Measurements from ENCODE around the gene TMED8. TPM values are rescaled to one million over a fixed set of nuclear protein-coding genes. Genes with fewer than 3 reads are reported as not detected.

Gene TMED8
- total RNA-seq, 5 donors from 2014 or later (not counting 1 experiment from before 2014, with no cell fraction given) = 6.6 to 8.9 (median 7.5) TPM

DNA sequence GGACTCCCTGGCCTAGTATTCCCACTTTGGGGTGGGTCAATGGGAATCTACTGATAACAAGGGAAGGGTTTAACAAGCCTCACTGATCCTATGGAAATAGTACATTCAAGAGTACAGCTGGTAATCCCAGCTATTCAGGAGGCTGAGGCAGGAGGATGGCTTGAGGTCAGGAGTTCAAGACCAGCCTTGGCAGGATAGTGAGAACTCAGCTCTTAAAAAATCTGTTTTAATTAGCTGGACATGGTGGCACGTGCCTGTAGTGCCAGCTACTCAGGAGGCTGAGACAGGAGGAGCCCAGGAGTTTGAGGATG lies 60.7 kb downstream of the TMED8 start:
- POLR2A ChIA-PET = interaction anchor here (0.7 kb wide), 2 partner anchors 42 to 440 kb away, joined by 4 to 11 read pairs; no protein-coding TSS in a partner anchor
- no peak for DNase-seq
- Histone ChIP-seq H3K4me1 (ENCODE audit: control insufficient read depth in 1 of 2, extremely low read depth in 1 of 2, insufficient read depth in 2 of 2, low read length in 2 of 2) (peaks cover 0 to 3% of the 10 kb centered on the region in 2 experiments), H3K27me3 (replicated peaks in 1 of 2; ENCODE audit: control insufficient read depth in 2 of 2, extremely low read depth in 1 of 2, insufficient read depth in 2 of 2, low read length in 1 of 2) (no peaks in the 10 kb centered on the region), H3K27ac (ENCODE audit: low read length) (no peak overlapping the region), H3K36me3 (ENCODE audit: control insufficient read depth in 2 of 2, extremely low read depth in 1 of 2, insufficient read depth in 1 of 2, low read length in 1 of 2) (no peaks in the 10 kb centered on the region), H3K4me3 (ENCODE audit: control insufficient read depth in 1 of 2, extremely low read depth in 1 of 2, low read length in 1 of 2) (no peak overlapping the region), H3K9me3 (no peaks in the 10 kb centered on the region)
- no peaks in the 10 kb centered on the region for H3K27me3 Mint-ChIP-seq
- CTCF ChIA-PET = interaction anchor here (0.5 to 1.8 kb wide), 30 partner anchors 9 to 606 kb away, joined by 3 to 12 read pairs (median 4); partner anchors contain the start of genes ADCK1 (in 1 of the 2), SAMD15 (in 1 of the 2) and TMED8 (in 1 of the 2)
- WGBS (ENCODE audit: insufficient coverage) = no CpG with 5 or more reads among the region's 1 CpG
- no peak for ATAC-seq (replicated peaks in 1 of 4)
- H3K4me1 Mint-ChIP-seq = peaks cover 5 to 10% (median 8%) of the 10 kb centered on the region in 3 donors
- no peak overlapping the region for H3K4me3 Mint-ChIP-seq
- no peaks in the 10 kb centered on the region for H3K9me3 Mint-ChIP-seq
- H3K27ac Mint-ChIP-seq = no peak overlapping the region
- H3K36me3 Mint-ChIP-seq = peaks cover 4% of the 10 kb centered on the region

- Histone ChIP-seq H3K36me3 (ENCODE audit: control insufficient read depth in 2 of 2, extremely low read depth in 1 of 2, insufficient read depth in 1 of 2, low read length in 1 of 2) (no peaks in the 10 kb centered on the region), H3K4me3 (ENCODE audit: control insufficient read depth in 1 of 2, extremely low read depth in 1 of 2, low read length in 1 of 2) (no peak overlapping the region), H3K27me3 (replicated peaks in 1 of 2; ENCODE audit: control insufficient read depth in 2 of 2, extremely low read depth in 1 of 2, insufficient read depth in 2 of 2, low read length in 1 of 2) (no peaks in the 10 kb centered on the region), H3K4me1 (ENCODE audit: control insufficient read depth in 1 of 2, extremely low read depth in 1 of 2, insufficient read depth in 2 of 2, low read length in 2 of 2) (no peaks in the 10 kb centered on the region), H3K27ac (ENCODE audit: low read length) (no peak overlapping the region), H3K9me3 (no peaks in the 10 kb centered on the region)
- 77% methylated on average over 4 of the region's 10 CpGs for WGBS (ENCODE audit: insufficient coverage)
- no peaks in the 10 kb centered on the region for H3K9me3 Mint-ChIP-seq
- DNase-seq (no peak), ATAC-seq (replicated peaks in 1 of 4) (no peak)
- H3K36me3 Mint-ChIP-seq = peaks cover 7% of the 10 kb centered on the region
- no peaks in the 10 kb centered on the region for H3K27me3 Mint-ChIP-seq
- H3K27ac Mint-ChIP-seq = no peak overlapping the region
- POLR2A ChIA-PET = no interaction called here
- peaks cover 1 to 5% (median 4%) of the 10 kb centered on the region in 3 donors for H3K4me1 Mint-ChIP-seq
- CTCF ChIA-PET = interaction anchor here (0.7 to 1.8 kb wide), 10 partner anchors 10 to 605 kb away, joined by 3 to 12 read pairs (median 4); partner anchors contain the start of genes SAMD15 (in 1 of the 2) and TMED8 (in 1 of the 2)
- no peak overlapping the region for H3K4me3 Mint-ChIP-seq
Observed at GRCh38 chr14:77314539-77315457, 62.1 kb downstream of the TMED8 start.

- Histone ChIP-seq H3K9me3 (no peaks in the 10 kb centered on the region), H3K36me3 (ENCODE audit: control insufficient read depth in 2 of 2, extremely low read depth in 1 of 2, insufficient read depth in 1 of 2, low read length in 1 of 2) (no peaks in the 10 kb centered on the region), H3K27me3 (replicated peaks in 1 of 2; ENCODE audit: control insufficient read depth in 2 of 2, extremely low read depth in 1 of 2, insufficient read depth in 2 of 2, low read length in 1 of 2) (no peaks in the 10 kb centered on the region), H3K27ac (ENCODE audit: low read length) (no peak overlapping the region), H3K4me1 (ENCODE audit: control insufficient read depth in 1 of 2, extremely low read depth in 1 of 2, insufficient read depth in 2 of 2, low read length in 2 of 2) (no peaks in the 10 kb centered on the region), H3K4me3 (ENCODE audit: control insufficient read depth in 1 of 2, extremely low read depth in 1 of 2, low read length in 1 of 2) (no peak overlapping the region)
- WGBS (ENCODE audit: insufficient coverage) = 50% methylated on average over 1 of the region's 2 CpGs
- H3K27me3 Mint-ChIP-seq = no peaks in the 10 kb centered on the region
- H3K36me3 Mint-ChIP-seq = peaks cover 7% of the 10 kb centered on the region
- DNase-seq (no peak), ATAC-seq (replicated peaks in 1 of 4) (no peak)
- POLR2A ChIA-PET = no interaction called here
- CTCF ChIA-PET = interaction anchor here in 1 of 2 donors (0.8 kb wide), 1 partner anchor 10 kb away, joined by 5 read pairs; no protein-coding TSS in a partner anchor
- H3K27ac Mint-ChIP-seq = no peak overlapping the region
- H3K9me3 Mint-ChIP-seq = no peaks in the 10 kb centered on the region
- H3K4me1 Mint-ChIP-seq = peaks cover 0 to 2% (median 2%) of the 10 kb centered on the region in 3 donors
- H3K4me3 Mint-ChIP-seq = no peak overlapping the region
Observed at GRCh38 chr14:77314043-77314442, 62.9 kb downstream of the TMED8 start.

- no peak for ATAC-seq (replicated peaks in 1 of 4)
- H3K27me3 Mint-ChIP-seq = no peaks in the 10 kb centered on the region
- H3K4me3 ChIP-seq (ENCODE audit: control insufficient read depth in 1 of 2, extremely low read depth in 1 of 2, low read length in 1 of 2) = no peak overlapping the region
- no peak for DNase-seq
- no peaks in the 10 kb centered on the region for H3K9me3 Mint-ChIP-seq
- no peaks in the 10 kb centered on the region for H3K27me3 ChIP-seq (replicated peaks in 1 of 2; ENCODE audit: control insufficient read depth in 2 of 2, extremely low read depth in 1 of 2, insufficient read depth in 2 of 2, low read length in 1 of 2)
- ChIA-PET POLR2A (no interaction called here), CTCF (no interaction called here)
- no peak overlapping the region for H3K27ac Mint-ChIP-seq
- H3K4me3 Mint-ChIP-seq = no peak overlapping the region
- WGBS (ENCODE audit: insufficient coverage) = no CpG with 5 or more reads among the region's 1 CpG
- no peaks in the 10 kb centered on the region for H3K4me1 ChIP-seq (ENCODE audit: control insufficient read depth in 1 of 2, extremely low read depth in 1 of 2, insufficient read depth in 2 of 2, low read length in 2 of 2)
- H3K9me3 ChIP-seq = no peaks in the 10 kb centered on the region
- no peaks in the 10 kb centered on the region for H3K36me3 ChIP-seq (ENCODE audit: control insufficient read depth in 2 of 2, extremely low read depth in 1 of 2, insufficient read depth in 1 of 2, low read length in 1 of 2)
- H3K27ac ChIP-seq (ENCODE audit: low read length) = no peak overlapping the region
- H3K4me1 Mint-ChIP-seq = peaks cover 0 to 2% (median 2%) of the 10 kb centered on the region in 3 donors
- peaks cover 7% of the 10 kb centered on the region for H3K36me3 Mint-ChIP-seq
Observed at GRCh38 chr14:77313371-77313770, 63.5 kb downstream of the TMED8 start.

GRCh38 chr14:77311217-77311616 lies 65.7 kb downstream of the TMED8 start:
- Mint-ChIP-seq H3K4me3 (no peak overlapping the region), H3K36me3 (peaks cover 7% of the 10 kb centered on the region), H3K9me3 (no peaks in the 10 kb centered on the region), H3K27ac (no peak overlapping the region), H3K4me1 (peaks cover 0 to 2% (median 2%) of the 10 kb centered on the region in 3 donors), H3K27me3 (no peaks in the 10 kb centered on the region)
- WGBS (ENCODE audit: insufficient coverage) = no CpG with 5 or more reads among the region's 2 CpGs
- ChIA-PET POLR2A (no interaction called here), CTCF (no interaction called here)
- Histone ChIP-seq H3K27ac (ENCODE audit: low read length) (no peak overlapping the region), H3K4me3 (ENCODE audit: control insufficient read depth in 1 of 2, extremely low read depth in 1 of 2, low read length in 1 of 2) (no peak overlapping the region), H3K4me1 (ENCODE audit: control insufficient read depth in 1 of 2, extremely low read depth in 1 of 2, insufficient read depth in 2 of 2, low read length in 2 of 2) (no peaks in the 10 kb centered on the region), H3K9me3 (no peaks in the 10 kb centered on the region), H3K36me3 (ENCODE audit: control insufficient read depth in 2 of 2, extremely low read depth in 1 of 2, insufficient read depth in 1 of 2, low read length in 1 of 2) (no peaks in the 10 kb centered on the region), H3K27me3 (replicated peaks in 1 of 2; ENCODE audit: control insufficient read depth in 2 of 2, extremely low read depth in 1 of 2, insufficient read depth in 2 of 2, low read length in 1 of 2) (no peaks in the 10 kb centered on the region)
- no peak for ATAC-seq (replicated peaks in 1 of 4)
- DNase-seq = no peak

DNA sequence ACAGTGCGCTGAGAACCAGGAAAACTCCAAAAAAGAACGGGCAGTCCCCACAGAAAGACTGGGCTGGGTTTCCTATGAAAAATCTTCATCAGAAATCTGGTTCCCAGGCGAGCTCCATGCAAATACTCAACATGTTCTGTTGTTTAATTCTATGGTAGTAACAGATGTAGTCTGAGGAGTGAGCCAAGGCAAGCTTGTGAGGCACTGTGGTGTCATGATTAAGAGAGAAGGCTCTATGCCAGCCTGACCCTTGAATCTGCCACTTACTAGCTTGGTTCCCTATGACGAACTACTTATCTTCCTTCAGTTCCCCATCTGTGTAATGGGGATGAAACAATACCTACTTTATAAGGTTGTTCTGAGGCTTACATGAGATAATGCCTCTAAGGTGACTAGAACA lies 66.9 kb downstream of the TMED8 start:
- H3K27ac Mint-ChIP-seq = no peak overlapping the region
- no peaks in the 10 kb centered on the region for H3K4me1 ChIP-seq (ENCODE audit: control insufficient read depth in 1 of 2, extremely low read depth in 1 of 2, insufficient read depth in 2 of 2, low read length in 2 of 2)
- 72% methylated on average over 3 of the region's 4 CpGs for WGBS (ENCODE audit: insufficient coverage)
- ChIA-PET CTCF (no interaction called here), POLR2A (no interaction called here)
- ATAC-seq (replicated peaks in 1 of 4) = no peak
- H3K4me3 Mint-ChIP-seq = no peak overlapping the region
- no peaks in the 10 kb centered on the region for H3K27me3 Mint-ChIP-seq
- H3K27ac ChIP-seq (ENCODE audit: low read length) = no peak overlapping the region
- H3K4me3 ChIP-seq (ENCODE audit: control insufficient read depth in 1 of 2, extremely low read depth in 1 of 2, low read length in 1 of 2) = no peak overlapping the region
- no peaks in the 10 kb centered on the region for H3K9me3 Mint-ChIP-seq
- H3K27me3 ChIP-seq (replicated peaks in 1 of 2; ENCODE audit: control insufficient read depth in 2 of 2, extremely low read depth in 1 of 2, insufficient read depth in 2 of 2, low read length in 1 of 2) = no peaks in the 10 kb centered on the region
- H3K4me1 Mint-ChIP-seq = peaks cover 0 to 2% (median 2%) of the 10 kb centered on the region in 3 donors
- H3K36me3 Mint-ChIP-seq = peaks cover 7% of the 10 kb centered on the region
- H3K9me3 ChIP-seq = no peaks in the 10 kb centered on the region
- no peak for DNase-seq
- peaks cover 0 to 4% of the 10 kb centered on the region in 2 donors for H3K36me3 ChIP-seq (ENCODE audit: control insufficient read depth in 2 of 2, extremely low read depth in 1 of 2, insufficient read depth in 1 of 2, low read length in 1 of 2)

All from T-cell (primary cell).